Measurements from ENCODE around the gene TNFRSF12A. TPM values are rescaled to one million over a fixed set of nuclear protein-coding genes. Genes with fewer than 3 reads are reported as not detected.

TNFRSF12A gene
- total and polyA plus RNA-seq, 12 donors = 28.0 to 740 (median 108) TPM

- intact Hi-C loops (cut with DNase I) = no loop called here
- H3K4me3 ChIP-seq = peak overlapping the region in 2 of 10 donors; percentile 14 to 34
- H3K9me3 ChIP-seq = no peaks in the 10 kb centered on the region
- ATAC-seq (no peak), DNase-seq (no peak)
- 21 to 26% methylated on average over 17 of the region's 17 CpGs for WGBS, 2 donors
- peak overlapping the region in 2 of 10 donors; percentile 44 to 71 for H3K27ac ChIP-seq
- peaks cover 0 to 4% (median 0%) of the 10 kb centered on the region in 9 donors for H3K36me3 ChIP-seq
- H3K27me3 ChIP-seq = peaks cover under 1 to 90% (median 78%) of the 10 kb centered on the region in 7 donors
- H3K4me1 ChIP-seq = peaks cover 0 to 34% (median 9%) of the 10 kb centered on the region in 9 donors
- no peak for TF ChIP-seq CTCF (IDR thresholded peaks at IDR 0.05)
Observed at GRCh38 chr16:3007957-3008689, 12.0 kb upstream of the TNFRSF12A start.

GRCh38 chr16:3008690-3009037 is 11.5 kb upstream of the TNFRSF12A start:
- Histone ChIP-seq H3K4me3 (peak overlapping the region in 1 of 10 donors; percentile 34), H3K27ac (peak overlapping the region in 2 of 10 donors; percentile 44 to 71), H3K4me1 (peaks cover 0 to 31% (median 5%) of the 10 kb centered on the region in 9 donors), H3K36me3 (peaks cover 0 to 4% (median 0%) of the 10 kb centered on the region in 9 donors), H3K27me3 (peaks cover 6 to 90% (median 83%) of the 10 kb centered on the region in 7 donors), H3K9me3 (no peaks in the 10 kb centered on the region)
- DNase-seq (no peak), ATAC-seq (no peak)
- 34 to 37% methylated on average over 4 of the region's 4 CpGs for WGBS, 2 donors
- TF ChIP-seq CTCF (IDR thresholded peaks at IDR 0.05) = no peak
- intact Hi-C loops (cut with DNase I) = no loop called here

- H3K9me3 ChIP-seq = no peaks in the 10 kb centered on the region
- no peak for ATAC-seq
- no peak for TF ChIP-seq CTCF (IDR thresholded peaks at IDR 0.05)
- peaks cover 0 to 4% (median 0%) of the 10 kb centered on the region in 9 donors for H3K36me3 ChIP-seq
- peaks cover 0 to 29% (median 4%) of the 10 kb centered on the region in 9 donors for H3K4me1 ChIP-seq
- no peak for DNase-seq
- WGBS, 2 donors = 40 to 46% methylated on average over 21 of the region's 21 CpGs
- intact Hi-C loops (cut with DNase I) = no loop called here
- H3K27me3 ChIP-seq = peaks cover 8 to 96% (median 91%) of the 10 kb centered on the region in 7 donors
- H3K4me3 ChIP-seq = no peak overlapping the region
- no peak overlapping the region for H3K27ac ChIP-seq
Observed at GRCh38 chr16:3009568-3010390, 10.4 kb upstream of the TNFRSF12A start.

- Histone ChIP-seq H3K36me3 (peaks cover 0 to 4% (median 0%) of the 10 kb centered on the region in 9 donors), H3K4me1 (peaks cover 0 to 26% (median 0%) of the 10 kb centered on the region in 9 donors), H3K9me3 (no peaks in the 10 kb centered on the region), H3K4me3 (no peak overlapping the region), H3K27ac (no peak overlapping the region), H3K27me3 (peaks cover 8 to 95% (median 83%) of the 10 kb centered on the region in 7 donors)
- no peak for DNase-seq
- WGBS, 2 donors = 89 to 92% methylated on average over 8 of the region's 8 CpGs
- intact Hi-C loops (cut with DNase I) = no loop called here
- ATAC-seq = no peak
- no peak for TF ChIP-seq CTCF (IDR thresholded peaks at IDR 0.05)
Observed at GRCh38 chr16:3010510-3010909, 9.7 kb upstream of the TNFRSF12A start.

All from heart right ventricle (tissue), 16 donors.